Spleen (tissue), 11 donors: ENCODE data around the gene PSME2. TPM values are rescaled to one million over a fixed set of nuclear protein-coding genes. Genes with fewer than 3 reads are reported as not detected.

Source experiments
- DNase-seq: peaks from one replicate; pipeline ENCODE4 v3.0.0-alpha.2; 2020
- H3K27ac ChIP-seq, 8 donors: fragments of 200-600 bp; sonication (generic) in 7 of 8; 1 replicate in 4 of 8; 2 replicates in 4 of 8; pipeline versions ENCODE4 v1.5.0 to v1.8.0; 2016 to 2021; ENCODE audit warnings: inconsistent platforms in 4 of 8, mild to moderate bottlenecking in 4 of 8, moderate library complexity in 1 of 8
- H3K27me3 ChIP-seq, 7 donors: fragments of 200-600 bp; sonication (generic) in 6 of 7; replicated peaks in 1 of 7; 1 replicate in 4 of 7; 2 replicates in 3 of 7; pipeline versions ENCODE4 v1.5.0 to v1.8.0; 2016 to 2021; ENCODE audit warnings: inconsistent platforms in 3 of 7, mild to moderate bottlenecking in 1 of 7
- H3K36me3 ChIP-seq, 6 donors: fragments of 200-600 bp; sonication (generic) in 5 of 6; 1 replicate in 4 of 6; 2 replicates in 2 of 6; pipeline versions ENCODE4 v1.5.0 to v1.8.0; 2016 to 2021; ENCODE audit warnings: inconsistent platforms in 2 of 6
- H3K4me1 ChIP-seq, 6 donors: fragments of 200-600 bp; sonication (generic) in 5 of 6; 1 replicate in 3 of 6; 2 replicates in 3 of 6; pipeline versions ENCODE4 v1.5.0 to v1.8.0; 2016 to 2021; ENCODE audit warnings: inconsistent platforms in 3 of 6
- H3K4me3 ChIP-seq, 8 donors: fragments of 200-600 bp; sonication (generic) in 7 of 8; 1 replicate in 4 of 8; 2 replicates in 4 of 8; pipeline versions ENCODE4 v1.5.0 to v1.8.0; 2016 to 2021; ENCODE audit warnings: inconsistent platforms in 4 of 8, mild to moderate bottlenecking in 4 of 8, moderate library complexity in 2 of 8
- H3K9me3 ChIP-seq, 8 donors: fragments of 200-600 bp; sonication (generic) in 7 of 8; 1 replicate in 4 of 8; 2 replicates in 4 of 8; pipeline versions ENCODE4 v1.5.0 to v1.8.0; 2016 to 2021; ENCODE audit warnings: inconsistent platforms in 4 of 8
- CTCF ChIP-seq, 11 experiments: fragments of 200-600 bp in 7 of 11; fragments of 450-650 bp in 4 of 11; sonication (generic) in 4 of 11; IDR thresholded peaks in 8 of 11; conservative IDR thresholded peaks in 3 of 11; 1 replicate in 7 of 11; 2 replicates in 4 of 11; pipeline versions ENCODE4 v1.4.0 to v1.8.0; 2016 to 2021; ENCODE audit warnings: antibody characterized with exemption in 11 of 11, inconsistent platforms in 4 of 11, mild to moderate bottlenecking in 1 of 11
- POLR2A ChIP-seq, 3 donors: fragments of 450-650 bp; IDR thresholded peaks; one replicate each; pipeline ENCODE4 v1.5.1; 2017; ENCODE audit warnings: antibody characterized with exemption in 3 of 3, mild to moderate bottlenecking in 1 of 3
- POLR2AphosphoS5 ChIP-seq, 3 donors: sonication (generic); formaldehyde crosslinking; IDR thresholded peaks; one replicate each; pipeline ENCODE4 v1.5.1; 2017; ENCODE audit warnings: antibody characterized with exemption in 3 of 3
- WGBS, 5 donors: extraction: QIAGEN DNeasy Blood & Tissue Kit in 3 of 5; methylation state at CpG; one replicate each; pipeline versions ENCODE4 v1.1.5 to v1.1.7; 2013 to 2018; 5-methylcytosine and 5-hydroxymethylcytosine counted together
- intact Hi-C: fragments of 100-400 bp; cut with DNase I; formaldehyde crosslinking; loops from one replicate; pipeline ENCODE4 v1.15.0; 2023; ENCODE audit warnings: low total_unique reads
- polyA plus RNA-seq, 3 donors: library from polyadenylated mRNA; stranded (reverse); fragments of 200-250 nt; gene quantifications; one replicate each; pipeline ENCODE4 v1.2.1, GENCODE V29; 2013
- total RNA-seq, 7 donors: library from RNA; depleted of rRNA in 3 of 7; stranded (reverse); fragments of >200 nt in 3 of 7; fragmentation: NEBNext Ultra II Directional in 4 of 7; extraction: Animal tissue kit (Norgen Biotek cat#: 25700) in 4 of 7; gene quantifications; one replicate each; pipeline versions ENCODE4 v1.1.0 to v1.2.1, GENCODE V29; 2016 to 2021
- donor health status: healthy with polysubstance abuse.
- donor health status: DM: no; HTN: no; CAD: no; lungs with moderate emphysema.
- donor health status: DM: no; HTN: no; CAD: no.
- donor health status: Bipolar disorder and iron deficiency.
- donor health status: healthy.
- donor health status: DM: no; HTN: no; CAD: no.
- donor health status: DM: yes; HTN: yes; CAD: no.

PSME2 gene
- total and polyA plus RNA-seq, 10 donors, result 80.0 to 509 (median 258) TPM

GRCh38 chr14:24183014-24183481, 36.6 kb upstream of the PSME2 start:
- TF ChIP-seq POLR2AphosphoS5 (IDR thresholded peaks at IDR 0.05), result peak in 1 of 3 donors; percentile 46
- no peak for TF ChIP-seq CTCF (IDR thresholded peaks at IDR 0.05 in 8 of 11, conservative IDR thresholded peaks at IDR 0.05 in 3 of 11)
- H3K4me3 ChIP-seq, result no peak overlapping the region

GRCh38 chr14:24182110-24182882, 35.9 kb upstream of the PSME2 start:
- 85 to 90% (median 88%) methylated on average over 14 of the region's 14 CpGs for WGBS, 5 donors
- Histone ChIP-seq H3K36me3 (peaks cover 2 to 99% (median 94%) of the 10 kb centered on the region in 6 donors), H3K27ac (no peak overlapping the region), H3K4me1 (peaks cover 0 to 15% (median 4%) of the 10 kb centered on the region in 6 donors), H3K4me3 (no peak overlapping the region), H3K9me3 (no peaks in the 10 kb centered on the region), H3K27me3 (no peaks in the 10 kb centered on the region)
- DNase-seq, result peak; percentile 67
- TF ChIP-seq POLR2AphosphoS5 (IDR thresholded peaks at IDR 0.05) (peak in 1 of 3 donors; percentile 32), CTCF (IDR thresholded peaks at IDR 0.05 in 8 of 11, conservative IDR thresholded peaks at IDR 0.05 in 3 of 11) (no peak)
- intact Hi-C loops, result no loop called here

More at GRCh38 chr14:24183014-24183481, 36.6 kb upstream of the PSME2 start:
- peaks cover 2 to 91% (median 86%) of the 10 kb centered on the region in 6 donors for H3K36me3 ChIP-seq
- intact Hi-C loops, result no loop called here
- no peaks in the 10 kb centered on the region for H3K27me3 ChIP-seq
- 92 to 98% (median 94%) methylated on average over 8 to 15 of the region's 15 CpGs for WGBS, 5 donors
- no peak overlapping the region for H3K27ac ChIP-seq
- peaks cover 8 to 22% (median 11%) of the 10 kb centered on the region in 6 donors for H3K4me1 ChIP-seq
- H3K9me3 ChIP-seq, result no peaks in the 10 kb centered on the region
- DNase-seq, result peak; percentile 69

- Histone ChIP-seq H3K27ac (no peak overlapping the region), H3K4me3 (no peak overlapping the region), H3K9me3 (no peaks in the 10 kb centered on the region), H3K4me1 (peaks cover 0 to 7% (median 0%) of the 10 kb centered on the region in 6 donors), H3K27me3 (no peaks in the 10 kb centered on the region), H3K36me3 (peaks cover 2 to 100% (median 99%) of the 10 kb centered on the region in 6 donors)
- DNase-seq, result peak; percentile 70
- intact Hi-C loops, result no loop called here
- 82 to 92% (median 89%) methylated on average over 14 to 19 of the region's 19 CpGs for WGBS, 5 donors
- TF ChIP-seq POLR2AphosphoS5 (IDR thresholded peaks at IDR 0.05) (peak in 1 of 3 donors; percentile 51), POLR2A (IDR thresholded peaks at IDR 0.05) (no peak)
Measured at GRCh38 chr14:24181371-24182077, 35.1 kb upstream of the PSME2 start.

GRCh38 chr14:24179961-24180796, 33.8 kb upstream of the PSME2 start:
- intact Hi-C loops, result no loop called here

More at GRCh38 chr14:24179961-24180796, 33.8 kb upstream of the PSME2 start:
- WGBS, 5 donors, result 78 to 88% (median 85%) methylated on average over 9 to 18 of the region's 18 CpGs
- H3K27me3 ChIP-seq, result no peaks in the 10 kb centered on the region
- no peaks in the 10 kb centered on the region for H3K4me1 ChIP-seq
- H3K9me3 ChIP-seq, result no peaks in the 10 kb centered on the region
- DNase-seq, result peak; percentile 41
- H3K27ac ChIP-seq, result peak overlapping the region in 1 of 8 donors; percentile 26
- TF ChIP-seq CTCF (IDR thresholded peaks at IDR 0.05 in 8 of 11, conservative IDR thresholded peaks at IDR 0.05 in 3 of 11) (no peak), POLR2A (IDR thresholded peaks at IDR 0.05) (no peak), POLR2AphosphoS5 (IDR thresholded peaks at IDR 0.05) (peak in 1 of 3 donors; percentile 52)
- peaks cover 2 to 100% (median 93%) of the 10 kb centered on the region in 6 donors for H3K36me3 ChIP-seq
- H3K4me3 ChIP-seq, result no peak overlapping the region
